ENCODE results near the gene POLR3B.

DNA sequence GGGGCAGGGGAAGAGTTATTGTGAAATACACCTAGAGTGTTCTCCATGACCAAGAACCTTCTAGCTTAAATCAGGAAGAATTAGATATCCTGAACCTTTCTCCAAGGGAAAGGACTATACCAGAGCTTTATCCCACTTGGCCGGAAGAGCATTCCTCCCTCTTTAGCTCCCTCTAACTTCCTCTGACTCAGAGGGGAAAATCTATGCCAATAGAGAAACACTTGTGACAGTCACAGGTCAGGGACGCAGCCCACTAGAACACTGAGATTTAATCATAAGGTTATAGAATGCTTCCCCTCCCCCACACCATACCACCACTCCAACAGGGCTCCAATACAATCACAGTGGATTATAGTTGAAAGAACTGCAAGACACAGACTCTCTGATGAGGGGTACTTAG, 169.8 kb downstream of the POLR3B start:
- TF ChIP-seq, protein P1, sequence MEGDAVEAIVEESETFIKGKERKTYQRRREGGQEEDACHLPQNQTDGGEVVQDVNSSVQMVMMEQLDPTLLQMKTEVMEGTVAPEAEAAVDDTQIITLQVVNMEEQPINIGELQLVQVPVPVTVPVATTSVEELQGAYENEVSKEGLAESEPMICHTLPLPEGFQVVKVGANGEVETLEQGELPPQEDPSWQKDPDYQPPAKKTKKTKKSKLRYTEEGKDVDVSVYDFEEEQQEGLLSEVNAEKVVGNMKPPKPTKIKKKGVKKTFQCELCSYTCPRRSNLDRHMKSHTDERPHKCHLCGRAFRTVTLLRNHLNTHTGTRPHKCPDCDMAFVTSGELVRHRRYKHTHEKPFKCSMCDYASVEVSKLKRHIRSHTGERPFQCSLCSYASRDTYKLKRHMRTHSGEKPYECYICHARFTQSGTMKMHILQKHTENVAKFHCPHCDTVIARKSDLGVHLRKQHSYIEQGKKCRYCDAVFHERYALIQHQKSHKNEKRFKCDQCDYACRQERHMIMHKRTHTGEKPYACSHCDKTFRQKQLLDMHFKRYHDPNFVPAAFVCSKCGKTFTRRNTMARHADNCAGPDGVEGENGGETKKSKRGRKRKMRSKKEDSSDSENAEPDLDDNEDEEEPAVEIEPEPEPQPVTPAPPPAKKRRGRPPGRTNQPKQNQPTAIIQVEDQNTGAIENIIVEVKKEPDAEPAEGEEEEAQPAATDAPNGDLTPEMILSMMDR (IDR thresholded peaks at IDR 0.05), result no peak
- TF ChIP-seq ZFX (IDR thresholded peaks at IDR 0.05; ENCODE audit: borderline replicate concordance), result no peak

Measured in 22Rv1 (cell line).